Heart left ventricle (tissue), 13 donors: ENCODE results near the gene VSTM5.

Source experiments
- CTCF ChIP-seq, 12 donors: fragments of 200-600 bp; sonication (generic) in 4 of 12; IDR thresholded peaks; one replicate each; pipeline versions ENCODE4 v1.5.0 to v1.8.0; 2018 to 2022; ENCODE audit warnings: antibody characterized with exemption in 12 of 12, mild to moderate bottlenecking in 5 of 12
- POLR2A ChIP-seq, 2 donors: fragments of 450-650 bp; IDR thresholded peaks; one replicate each; pipeline ENCODE4 v1.6.1; 2017; ENCODE audit warnings: antibody characterized with exemption in 2 of 2, mild to moderate bottlenecking in 2 of 2, moderate library complexity in 2 of 2
- donor health status: ischemic (EF 13 %, LVEDD 7.1; RV severe dilation, severe dysfunction).
- donor health status: DM: no; HTN: yes; CAD: no.
- donor health status: DM: no; HTN: no; CAD: no.
- donor health status: ischemic (EF 25% LVEDD 6.9; RV normal size, moderate dysfunction).
- donor health status: ischemic (EF 25% LVEDD 5.7; RV mildly dilated, moderate dysfunction).
- donor health status: ischemic (EF 35%, LVEDD 5.7; RV mildly dilated, moderate dysfunction).
- donor health status: nonischemic (EF 11% LVEDD 7.7; RV severe dilation, severe dysfunction).
- donor health status: DM: yes; HTN: yes; CAD: no.
- donor health status: PGD.
- donor health status: ischemic (EF 29% LVEDD 5.4; RV normal size, mild dysfunction).
- donor health status: nonischemic (EF 23%, LVEDD 6.1; RV moderate dilation, normal function).

GRCh38 chr11:93773601-93774200 lies 76.7 kb downstream of the VSTM5 start:
- no peak for TF ChIP-seq POLR2A (IDR thresholded peaks at IDR 0.05)
- no peak for TF ChIP-seq CTCF (IDR thresholded peaks at IDR 0.05)
